GM11168 (cell line): ENCODE results near the gene TMEM182.

Experiments
- in situ Hi-C: fragments of 300-500 bp; cut with MboI; formaldehyde crosslinking; loops from one replicate; pipeline ENCODE4 v1.12.0; 2022; ENCODE audit warnings: low sequenced_read_pairs; ENCODE audit not compliant: unreplicated experiment

The TMEM182 gene

GRCh38 chr2:102765061-102765460, 3.2 kb downstream of the TMEM182 start:
- in situ Hi-C loops = no loop called here

- in situ Hi-C loops = no loop called here
Observed at GRCh38 chr2:102768253-102768652, 6.4 kb downstream of the TMEM182 start.

GRCh38 chr2:102768892-102769291, 7.1 kb downstream of the TMEM182 start:
- in situ Hi-C loops = no loop called here

- in situ Hi-C loops = no loop called here
Observed at GRCh38 chr2:102770506-102770905, 8.7 kb downstream of the TMEM182 start.

- in situ Hi-C loops = no loop called here
Observed at GRCh38 chr2:102771114-102771513, 9.3 kb downstream of the TMEM182 start.

- in situ Hi-C loops = no loop called here
Observed at GRCh38 chr2:102772659-102773058, 10.8 kb downstream of the TMEM182 start.

GRCh38 chr2:102773149-102773705, 11.4 kb downstream of the TMEM182 start:
- in situ Hi-C loops = no loop called here

GRCh38 chr2:102778260-102778659, 16.4 kb downstream of the TMEM182 start:
- in situ Hi-C loops = no loop called here

GRCh38 chr2:102780467-102780866, 18.6 kb downstream of the TMEM182 start:
- in situ Hi-C loops = no loop called here

GRCh38 chr2:102782187-102782586, 20.4 kb downstream of the TMEM182 start:
- in situ Hi-C loops = no loop called here

GRCh38 chr2:102782933-102783332, 21.1 kb downstream of the TMEM182 start:
- in situ Hi-C loops = no loop called here

GRCh38 chr2:102783506-102784183, 21.8 kb downstream of the TMEM182 start:
- in situ Hi-C loops = no loop called here

- in situ Hi-C loops = no loop called here
Observed at GRCh38 chr2:102784940-102785339, 23.1 kb downstream of the TMEM182 start.

GRCh38 chr2:102788216-102788884, 26.5 kb downstream of the TMEM182 start:
- in situ Hi-C loops = no loop called here

- in situ Hi-C loops = no loop called here
Observed at GRCh38 chr2:102788885-102789260, 27.0 kb downstream of the TMEM182 start.

GRCh38 chr2:102789349-102790090, 27.7 kb downstream of the TMEM182 start:
- in situ Hi-C loops = no loop called here

- in situ Hi-C loops = no loop called here
Observed at GRCh38 chr2:102790091-102790455, 28.2 kb downstream of the TMEM182 start.

- in situ Hi-C loops = no loop called here
Observed at GRCh38 chr2:102792568-102793208, 30.9 kb downstream of the TMEM182 start.

- in situ Hi-C loops = no loop called here
Observed at GRCh38 chr2:102795641-102796040, 33.8 kb downstream of the TMEM182 start.

GRCh38 chr2:102796337-102796736, 34.5 kb downstream of the TMEM182 start:
- in situ Hi-C loops = no loop called here

- in situ Hi-C loops = no loop called here
Observed at GRCh38 chr2:102797486-102797885, 35.7 kb downstream of the TMEM182 start.
